Body of pancreas (tissue), 4 donors: ENCODE results near the gene SLC18A2. TPM values are rescaled to one million over a fixed set of nuclear protein-coding genes. Genes with fewer than 3 reads are reported as not detected.

Source experiments
- ATAC-seq: fragments of 150-250 bp; one replicate; pipeline ENCODE4 v1.9.1; 2016
- DNase-seq, 4 donors: peaks; one replicate each; pipeline ENCODE4 v3.0.0-alpha.2; 2019
- H3K27ac ChIP-seq, 4 donors: fragments of 200-600 bp; sonication (generic); 1 replicate in 3 of 4; 2 replicates in 1 of 4; pipeline versions ENCODE4 v1.5.1 to v1.6.1; 2016 to 2019; ENCODE audit warnings: mild to moderate bottlenecking in 1 of 4, mixed read lengths in 1 of 4, moderate library complexity in 1 of 4
- H3K27me3 ChIP-seq, 2 donors: fragments of 200-600 bp; sonication (generic); one replicate each; pipeline ENCODE4 v1.6.0; 2016; ENCODE audit warnings: mild to moderate bottlenecking in 1 of 2
- H3K36me3 ChIP-seq, 2 donors: fragments of 200-600 bp; sonication (generic); replicated peaks in 1 of 2; 2 replicates each; pipeline ENCODE4 v1.5.1; 2016; ENCODE audit warnings: low read depth in 2 of 2; ENCODE audit not compliant: insufficient read depth in 1 of 2
- H3K4me1 ChIP-seq: fragments of 200-600 bp; sonication (generic); one replicate; pipeline ENCODE4 v1.6.0; 2016
- H3K4me3 ChIP-seq, 2 donors: fragments of 200-600 bp; sonication (generic); 1 replicate in 1 of 2; 2 replicates in 1 of 2; pipeline ENCODE4 v1.5.1; 2016 to 2019
- H3K9me3 ChIP-seq, 3 donors: fragments of 200-600 bp; sonication (generic); 1 replicate in 2 of 3; 2 replicates in 1 of 3; pipeline ENCODE4 v1.5.1; 2016
- POLR2A ChIP-seq, 3 donors: fragments of 450-650 bp; IDR thresholded peaks; one replicate each; pipeline ENCODE4 v1.6.1; 2016; ENCODE audit warnings: antibody characterized with exemption in 3 of 3, mild to moderate bottlenecking in 2 of 3
- WGBS, 2 donors: methylation state at CpG; one replicate each; pipeline ENCODE4 v1.1.5; 2017; 5-methylcytosine and 5-hydroxymethylcytosine counted together
- intact Hi-C: fragments of 100-400 bp; cut with DNase I; formaldehyde crosslinking; loops from one replicate; pipeline ENCODE4 v1.15.1; 2023
- total RNA-seq, 2 donors: library from RNA; depleted of rRNA; stranded (reverse); fragments of >200 nt; gene quantifications; one replicate each; pipeline ENCODE4 v1.1.0, GENCODE V29; 2016
- TF ChIP-seq, protein P1 (sequence below), 7 experiments: fragments of 450-650 bp in 4 of 7; fragments of 200-600 bp in 3 of 7; sonication (generic) in 3 of 7; IDR thresholded peaks; one replicate each; pipeline ENCODE4 v1.5.1; 2016 to 2019; ENCODE audit warnings: antibody characterized with exemption in 7 of 7

SLC18A2 gene
- total RNA-seq, 2 donors from 2014 or later: 1.6 to 2.3 TPM

DNA sequence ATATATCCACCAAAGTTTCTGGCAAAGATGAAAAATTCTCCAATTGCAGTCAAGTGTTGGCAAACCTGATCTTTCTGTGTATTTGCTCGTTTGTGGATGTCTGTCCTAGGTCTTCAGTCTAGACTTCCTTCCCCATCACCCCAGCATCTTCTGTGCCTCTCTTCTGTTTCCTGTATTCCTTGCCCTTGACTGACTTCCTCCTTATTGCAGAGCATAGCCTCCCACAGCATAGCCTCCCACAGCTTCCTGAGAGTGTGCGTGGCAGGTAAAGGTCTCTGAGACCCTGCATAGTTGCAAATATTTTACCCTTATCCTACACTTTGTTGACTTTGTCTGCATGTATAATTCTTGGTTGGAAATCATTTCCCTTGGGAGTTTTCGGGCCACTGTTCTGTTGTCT is 18.4 kb downstream of the SLC18A2 start:
- intact Hi-C loops: no loop called here
- ATAC-seq (no peak), DNase-seq (no peak)
- 56 to 60% methylated on average over 3 of the region's 3 CpGs for WGBS, 2 donors
- no peak overlapping the region for H3K4me3 ChIP-seq
- TF ChIP-seq, protein P1, sequence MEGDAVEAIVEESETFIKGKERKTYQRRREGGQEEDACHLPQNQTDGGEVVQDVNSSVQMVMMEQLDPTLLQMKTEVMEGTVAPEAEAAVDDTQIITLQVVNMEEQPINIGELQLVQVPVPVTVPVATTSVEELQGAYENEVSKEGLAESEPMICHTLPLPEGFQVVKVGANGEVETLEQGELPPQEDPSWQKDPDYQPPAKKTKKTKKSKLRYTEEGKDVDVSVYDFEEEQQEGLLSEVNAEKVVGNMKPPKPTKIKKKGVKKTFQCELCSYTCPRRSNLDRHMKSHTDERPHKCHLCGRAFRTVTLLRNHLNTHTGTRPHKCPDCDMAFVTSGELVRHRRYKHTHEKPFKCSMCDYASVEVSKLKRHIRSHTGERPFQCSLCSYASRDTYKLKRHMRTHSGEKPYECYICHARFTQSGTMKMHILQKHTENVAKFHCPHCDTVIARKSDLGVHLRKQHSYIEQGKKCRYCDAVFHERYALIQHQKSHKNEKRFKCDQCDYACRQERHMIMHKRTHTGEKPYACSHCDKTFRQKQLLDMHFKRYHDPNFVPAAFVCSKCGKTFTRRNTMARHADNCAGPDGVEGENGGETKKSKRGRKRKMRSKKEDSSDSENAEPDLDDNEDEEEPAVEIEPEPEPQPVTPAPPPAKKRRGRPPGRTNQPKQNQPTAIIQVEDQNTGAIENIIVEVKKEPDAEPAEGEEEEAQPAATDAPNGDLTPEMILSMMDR (IDR thresholded peaks at IDR 0.05): no peak
- TF ChIP-seq POLR2A (IDR thresholded peaks at IDR 0.05): no peak
- no peak overlapping the region for H3K27ac ChIP-seq
- no peaks in the 10 kb centered on the region for H3K27me3 ChIP-seq
- H3K4me1 ChIP-seq: peaks cover 5% of the 10 kb centered on the region
- H3K9me3 ChIP-seq: no peaks in the 10 kb centered on the region
- no peaks in the 10 kb centered on the region for H3K36me3 ChIP-seq

DNA sequence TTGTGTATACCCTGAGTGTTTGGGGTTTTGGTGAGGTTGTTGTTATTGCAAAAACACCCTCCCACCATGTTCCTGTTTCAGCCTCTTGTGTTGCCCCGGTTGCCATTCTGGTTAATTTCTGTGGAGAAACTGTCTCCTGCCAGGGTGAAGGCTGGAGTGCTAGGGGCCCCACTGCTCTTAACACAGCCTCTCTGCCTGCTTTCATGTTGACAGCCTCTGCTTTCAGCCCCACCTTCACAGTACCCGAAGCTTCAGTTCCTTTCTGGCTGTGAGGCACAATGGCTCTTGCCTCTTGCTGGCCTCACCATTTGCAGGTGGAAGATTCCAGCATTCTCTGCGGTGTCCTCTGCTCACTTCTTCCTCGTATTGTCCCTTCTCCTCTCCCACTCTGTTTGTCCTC is 19.2 kb downstream of the SLC18A2 start:
- Histone ChIP-seq H3K27me3 (no peaks in the 10 kb centered on the region), H3K36me3 (no peaks in the 10 kb centered on the region), H3K4me3 (no peak overlapping the region), H3K27ac (no peak overlapping the region), H3K9me3 (no peaks in the 10 kb centered on the region), H3K4me1 (peaks cover 13% of the 10 kb centered on the region)
- DNase-seq (no peak), ATAC-seq (no peak)
- intact Hi-C loops: no loop called here
- WGBS, 2 donors: 66 to 72% methylated on average over 4 of the region's 4 CpGs
- TF ChIP-seq, protein P1 (IDR thresholded peaks at IDR 0.05): no peak
- no peak for TF ChIP-seq POLR2A (IDR thresholded peaks at IDR 0.05)

DNA sequence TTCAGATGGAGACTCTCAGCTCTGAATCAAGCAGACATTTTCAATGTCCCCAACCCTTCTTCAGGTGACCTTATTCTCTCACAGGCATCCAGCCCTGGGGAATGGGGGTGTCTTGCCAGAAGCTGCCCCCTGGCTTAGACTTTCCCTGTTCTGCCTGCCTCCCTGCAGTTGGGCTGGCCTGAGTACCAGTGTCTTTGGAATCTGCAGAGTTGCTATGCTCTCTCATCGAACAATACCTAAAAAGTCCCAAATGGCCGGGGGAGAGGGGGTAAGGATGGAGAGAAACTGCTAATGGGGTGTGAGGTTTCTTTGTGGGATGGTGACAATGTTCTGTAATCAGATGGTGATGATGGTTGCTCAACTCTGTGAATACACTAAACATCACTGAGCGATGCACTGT is 20.6 kb downstream of the SLC18A2 start:
- 79 to 88% methylated on average over 3 of the region's 3 CpGs for WGBS, 2 donors
- Histone ChIP-seq H3K4me3 (no peak overlapping the region), H3K9me3 (no peaks in the 10 kb centered on the region), H3K27ac (no peak overlapping the region), H3K36me3 (no peaks in the 10 kb centered on the region), H3K4me1 (peaks cover 19% of the 10 kb centered on the region), H3K27me3 (no peaks in the 10 kb centered on the region)
- intact Hi-C loops: no loop called here
- ATAC-seq: no peak
- no peak for DNase-seq
- no peak for TF ChIP-seq POLR2A (IDR thresholded peaks at IDR 0.05)
- TF ChIP-seq, protein P1 (IDR thresholded peaks at IDR 0.05): no peak

DNA sequence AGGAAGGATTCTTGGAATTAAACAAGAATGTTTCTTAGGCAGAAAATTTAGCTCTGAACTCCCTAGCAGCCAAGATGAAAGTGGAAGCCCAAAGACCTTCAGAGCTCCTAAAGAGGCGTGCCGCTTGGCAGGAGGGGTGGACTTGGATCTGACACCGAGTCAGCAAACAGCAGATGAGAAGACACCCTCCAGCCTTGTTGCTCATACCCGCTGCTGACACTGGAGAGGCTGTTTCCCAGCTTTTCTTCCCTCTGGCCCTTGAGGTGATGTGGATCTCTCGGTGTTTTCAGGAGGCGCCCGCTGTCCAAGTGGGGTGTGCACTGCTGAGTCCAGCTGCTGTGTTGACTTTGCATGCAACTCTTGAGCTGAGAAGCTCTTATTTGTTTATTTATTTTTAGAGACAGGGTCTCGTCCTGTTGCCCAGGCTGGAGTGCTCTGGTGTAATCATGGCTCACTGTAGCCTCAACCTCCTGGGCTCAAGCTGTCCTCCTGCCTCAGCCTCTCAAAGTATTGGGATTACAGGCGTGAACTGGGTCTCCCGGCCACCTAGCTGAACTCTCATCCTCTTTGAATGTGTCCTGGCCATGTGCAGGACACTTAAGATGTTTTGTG is 21.5 kb downstream of the SLC18A2 start:
- ATAC-seq (no peak), DNase-seq (no peak)
- intact Hi-C loops: no loop called here
- Histone ChIP-seq H3K9me3 (no peaks in the 10 kb centered on the region), H3K4me3 (no peak overlapping the region), H3K4me1 (peaks cover 19% of the 10 kb centered on the region), H3K27ac (no peak overlapping the region), H3K27me3 (no peaks in the 10 kb centered on the region), H3K36me3 (no peaks in the 10 kb centered on the region)
- 85 to 92% methylated on average over 10 of the region's 10 CpGs for WGBS, 2 donors
- TF ChIP-seq POLR2A (IDR thresholded peaks at IDR 0.05): no peak
- TF ChIP-seq, protein P1 (IDR thresholded peaks at IDR 0.05): no peak

DNA sequence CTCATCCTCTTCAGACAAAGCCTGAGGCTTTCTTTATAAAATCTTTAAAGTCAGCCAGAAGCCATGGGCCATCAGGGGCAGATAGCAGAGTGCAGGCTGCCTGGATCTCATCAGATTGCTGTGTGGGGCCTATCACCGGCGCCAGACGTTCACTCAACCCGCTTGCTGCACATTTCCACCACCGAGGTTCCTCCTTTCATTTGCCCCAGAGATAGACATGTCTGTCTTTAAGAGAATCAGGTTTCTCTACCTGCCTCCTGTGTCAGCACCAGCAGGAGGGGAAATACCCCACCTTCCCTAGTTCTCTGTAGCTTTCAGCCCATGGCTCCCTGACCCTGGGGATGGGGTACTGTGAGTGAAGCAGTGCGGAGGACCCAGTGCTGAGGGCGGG is 22.0 kb downstream of the SLC18A2 start:
- intact Hi-C loops: no loop called here
- ATAC-seq: no peak
- 62 to 67% methylated on average over 5 to 7 of the region's 7 CpGs for WGBS, 2 donors
- Histone ChIP-seq H3K27me3 (no peaks in the 10 kb centered on the region), H3K36me3 (no peaks in the 10 kb centered on the region), H3K4me3 (no peak overlapping the region), H3K27ac (no peak overlapping the region), H3K9me3 (no peaks in the 10 kb centered on the region), H3K4me1 (peaks cover 19% of the 10 kb centered on the region)
- no peak for DNase-seq
- no peak for TF ChIP-seq POLR2A (IDR thresholded peaks at IDR 0.05)
- TF ChIP-seq, protein P1 (IDR thresholded peaks at IDR 0.05): no peak
